IgD-negative memory B cell (primary cell): ENCODE data around the gene DLG2. TPM values are rescaled to one million over a fixed set of nuclear protein-coding genes. Genes with fewer than 3 reads are reported as not detected.

Experiments used
- polyA plus RNA-seq: library from polyadenylated mRNA; unstranded; fragments of 300-500 nt; fragmentation: Illumina TruSeq; gene quantifications from one replicate; pipeline ENCODE4 v1.2.3, GENCODE V29; 2021

DLG2 gene
- polyA plus RNA-seq, 1 donor from 2014 or later: 2.0 TPM

Other genes with a start within 250 kb of the DLG2 start
- gene TMEM126B, start 1.2 kb upstream of the DLG2 start, polyA plus RNA-seq: 34.4 TPM
- gene TMEM126A, start 20.6 kb upstream of the DLG2 start, polyA plus RNA-seq: 59.1 TPM
- 16.0 TPM for gene CREBZF, start 37.8 kb upstream of the DLG2 start, polyA plus RNA-seq
- not detected for gene CCDC89, start 58.9 kb upstream of the DLG2 start, polyA plus RNA-seq
- gene SYTL2, start 183.8 kb upstream of the DLG2 start, polyA plus RNA-seq: 1.3 TPM
- 0.14 TPM for gene CCDC83, start 228.0 kb upstream of the DLG2 start, polyA plus RNA-seq